ENCODE measurements around the gene SPOCK2.
A peak's percentile ranks its signal among the peaks of the same experiment; 100 is the strongest.

SPOCK2 gene

GRCh38 chr10:72107325-72108003 is 19.1 kb upstream of the SPOCK2 start:
- no peak overlapping the region for H3K4me3 ChIP-seq (ENCODE audit: low read length)
- no peaks in the 10 kb centered on the region for H3K9me3 ChIP-seq (ENCODE audit: control insufficient read depth, low read length)
- no peak overlapping the region for H3K9ac ChIP-seq (ENCODE audit: low read length)
- H3K36me3 ChIP-seq (ENCODE audit: control insufficient read depth, insufficient read depth, low read length, severe bottlenecking): peaks cover 1% of the 10 kb centered on the region
- no peaks in the 10 kb centered on the region for H3K27me3 ChIP-seq (replicated peaks; ENCODE audit: control insufficient read depth, insufficient read depth, low read length)
- no peak for DNase-seq (ENCODE audit: low read depth)
- peaks cover 4% of the 10 kb centered on the region for H3K4me1 ChIP-seq (ENCODE audit: control insufficient read depth, insufficient read depth, low read length)

GRCh38 chr10:72106896-72107295 is 18.5 kb upstream of the SPOCK2 start:
- peaks cover 7% of the 10 kb centered on the region for H3K36me3 ChIP-seq (ENCODE audit: control insufficient read depth, insufficient read depth, low read length, severe bottlenecking)
- no peak overlapping the region for H3K9ac ChIP-seq (ENCODE audit: low read length)
- H3K4me1 ChIP-seq (ENCODE audit: control insufficient read depth, insufficient read depth, low read length): peaks cover 4% of the 10 kb centered on the region
- H3K27me3 ChIP-seq (replicated peaks; ENCODE audit: control insufficient read depth, insufficient read depth, low read length): no peaks in the 10 kb centered on the region
- DNase-seq (ENCODE audit: low read depth): no peak
- no peaks in the 10 kb centered on the region for H3K9me3 ChIP-seq (ENCODE audit: control insufficient read depth, low read length)
- no peak overlapping the region for H3K4me3 ChIP-seq (ENCODE audit: low read length)

DNA sequence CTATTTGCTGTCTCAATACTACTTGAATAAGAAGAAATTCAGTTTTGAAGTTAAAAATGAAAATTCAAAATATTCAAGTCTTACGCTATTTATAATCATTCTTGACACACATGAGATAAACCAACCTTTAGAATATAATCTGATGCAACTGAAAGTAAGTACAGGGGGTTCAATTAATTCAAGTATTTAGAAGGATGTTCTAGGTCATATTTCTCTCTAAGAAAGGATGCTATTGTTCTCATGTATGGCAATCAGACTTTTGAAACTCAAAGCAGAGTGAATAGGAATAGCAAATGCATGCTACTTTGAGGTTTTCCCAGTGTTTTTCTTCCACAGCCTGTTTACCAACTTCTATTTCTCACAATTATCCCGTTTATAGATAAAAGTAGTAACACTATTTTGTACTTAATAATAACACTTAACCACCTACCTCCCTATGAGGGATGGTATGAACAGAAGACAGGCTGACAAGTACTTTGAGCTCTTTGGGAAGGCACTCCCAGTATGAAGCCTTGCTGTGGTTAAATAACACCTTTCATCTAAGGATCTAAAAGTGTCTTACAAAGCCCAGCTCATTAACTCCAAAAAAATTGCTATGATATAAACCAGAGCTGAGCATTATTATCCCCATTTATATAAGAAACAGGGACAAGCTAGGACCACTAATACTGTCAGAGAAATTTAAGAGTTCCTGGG is 18.0 kb upstream of the SPOCK2 start:
- H3K27me3 ChIP-seq (replicated peaks; ENCODE audit: control insufficient read depth, insufficient read depth, low read length): no peaks in the 10 kb centered on the region
- H3K4me1 ChIP-seq (ENCODE audit: control insufficient read depth, insufficient read depth, low read length): peaks cover 4% of the 10 kb centered on the region
- H3K9ac ChIP-seq (ENCODE audit: low read length): no peak overlapping the region
- H3K36me3 ChIP-seq (ENCODE audit: control insufficient read depth, insufficient read depth, low read length, severe bottlenecking): peaks cover 13% of the 10 kb centered on the region
- no peak overlapping the region for H3K4me3 ChIP-seq (ENCODE audit: low read length)
- no peak for DNase-seq (ENCODE audit: low read depth)
- no peaks in the 10 kb centered on the region for H3K9me3 ChIP-seq (ENCODE audit: control insufficient read depth, low read length)

GRCh38 chr10:72105710-72106109 is 17.4 kb upstream of the SPOCK2 start:
- DNase-seq (ENCODE audit: low read depth): no peak
- H3K4me1 ChIP-seq (ENCODE audit: control insufficient read depth, insufficient read depth, low read length): peaks cover 4% of the 10 kb centered on the region
- H3K36me3 ChIP-seq (ENCODE audit: control insufficient read depth, insufficient read depth, low read length, severe bottlenecking): peaks cover 19% of the 10 kb centered on the region
- no peak overlapping the region for H3K9ac ChIP-seq (ENCODE audit: low read length)
- H3K27me3 ChIP-seq (replicated peaks; ENCODE audit: control insufficient read depth, insufficient read depth, low read length): no peaks in the 10 kb centered on the region
- no peak overlapping the region for H3K4me3 ChIP-seq (ENCODE audit: low read length)
- no peaks in the 10 kb centered on the region for H3K9me3 ChIP-seq (ENCODE audit: control insufficient read depth, low read length)

DNA sequence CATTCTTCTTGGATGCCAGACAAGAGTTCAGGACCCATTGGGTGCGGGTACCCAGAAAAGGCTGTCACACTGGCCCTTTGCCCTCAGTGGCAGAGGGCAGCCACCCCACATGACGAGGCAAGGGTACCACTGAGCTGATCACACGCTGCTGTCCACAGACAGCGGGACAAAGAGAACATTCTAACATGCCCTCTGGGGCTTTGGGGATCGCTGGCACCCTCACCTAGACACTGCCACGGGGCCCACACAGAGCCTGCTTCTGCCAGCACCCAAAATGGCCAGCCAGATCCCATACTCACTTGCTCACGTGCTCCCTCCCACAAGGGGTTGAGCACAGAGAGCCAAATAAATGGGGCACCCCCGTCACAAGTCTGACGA is 16.7 kb upstream of the SPOCK2 start:
- Histone ChIP-seq H3K9me3 (ENCODE audit: control insufficient read depth, low read length) (no peaks in the 10 kb centered on the region), H3K27me3 (replicated peaks; ENCODE audit: control insufficient read depth, insufficient read depth, low read length) (no peaks in the 10 kb centered on the region), H3K9ac (ENCODE audit: low read length) (no peak overlapping the region), H3K36me3 (ENCODE audit: control insufficient read depth, insufficient read depth, low read length, severe bottlenecking) (peaks cover 21% of the 10 kb centered on the region), H3K4me3 (ENCODE audit: low read length) (no peak overlapping the region), H3K4me1 (ENCODE audit: control insufficient read depth, insufficient read depth, low read length) (peaks cover 4% of the 10 kb centered on the region)
- no peak for DNase-seq (ENCODE audit: low read depth)

DNA sequence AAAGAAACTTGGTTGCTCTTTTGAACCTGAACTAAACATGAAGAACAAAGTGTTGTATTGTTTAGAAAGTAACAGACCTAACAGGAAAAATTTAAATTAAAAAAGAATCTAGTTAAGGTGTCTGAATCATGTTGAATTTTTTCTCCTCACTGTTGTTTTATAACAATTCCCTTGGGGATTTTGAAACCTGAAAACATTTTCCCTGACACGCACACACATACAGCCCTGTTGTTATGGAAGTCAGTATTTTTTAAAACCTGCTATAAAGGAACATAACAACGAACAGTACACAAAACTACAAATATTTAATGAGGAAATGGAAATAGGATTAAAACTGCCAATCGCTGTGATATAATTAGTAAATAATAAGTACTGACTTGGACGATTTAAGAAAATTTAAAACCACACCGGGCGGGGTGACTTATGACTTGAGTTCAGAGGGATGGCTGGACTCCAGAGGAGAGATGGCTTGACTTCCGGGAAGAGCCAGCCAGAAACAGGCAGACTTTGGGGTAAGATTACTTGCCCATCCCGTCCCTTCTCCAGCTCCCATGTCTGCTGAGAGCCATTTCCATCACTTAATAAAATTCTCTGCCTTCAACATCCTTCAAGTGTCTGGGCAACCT is 16.2 kb upstream of the SPOCK2 start:
- DNase-seq (ENCODE audit: low read depth): no peak
- H3K4me1 ChIP-seq (ENCODE audit: control insufficient read depth, insufficient read depth, low read length): peaks cover 4% of the 10 kb centered on the region

DNA sequence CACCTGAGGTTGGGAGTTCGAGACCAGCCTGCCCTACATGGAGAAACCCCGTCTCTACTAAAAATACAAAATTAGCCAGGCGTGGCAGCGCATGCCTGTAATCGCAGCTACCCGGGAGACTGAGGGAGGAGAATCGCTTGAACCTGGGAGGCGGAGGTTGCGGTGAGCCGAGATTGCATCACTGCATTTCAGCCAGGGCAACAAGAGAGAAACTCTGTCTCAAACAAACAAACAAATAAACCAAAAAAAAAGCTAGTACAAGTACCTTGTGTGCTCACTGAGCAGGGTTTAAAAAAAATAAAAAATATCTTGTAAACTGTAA is 11.2 kb upstream of the SPOCK2 start:
- Histone ChIP-seq H3K9ac (ENCODE audit: low read length) (no peak overlapping the region), H3K4me1 (ENCODE audit: control insufficient read depth, insufficient read depth, low read length) (peaks cover 31% of the 10 kb centered on the region), H3K36me3 (ENCODE audit: control insufficient read depth, insufficient read depth, low read length, severe bottlenecking) (peaks cover 23% of the 10 kb centered on the region), H3K4me3 (ENCODE audit: low read length) (no peak overlapping the region), H3K27me3 (replicated peaks; ENCODE audit: control insufficient read depth, insufficient read depth, low read length) (no peaks in the 10 kb centered on the region), H3K9me3 (ENCODE audit: control insufficient read depth, low read length) (no peaks in the 10 kb centered on the region)
- no peak for DNase-seq (ENCODE audit: low read depth)

More for the DNA sequence above, 16.2 kb upstream of the SPOCK2 start:
- H3K4me3 ChIP-seq (ENCODE audit: low read length): no peak overlapping the region
- H3K36me3 ChIP-seq (ENCODE audit: control insufficient read depth, insufficient read depth, low read length, severe bottlenecking): peaks cover 23% of the 10 kb centered on the region
- H3K27me3 ChIP-seq (replicated peaks; ENCODE audit: control insufficient read depth, insufficient read depth, low read length): no peaks in the 10 kb centered on the region
- H3K9ac ChIP-seq (ENCODE audit: low read length): no peak overlapping the region
- H3K9me3 ChIP-seq (ENCODE audit: control insufficient read depth, low read length): no peaks in the 10 kb centered on the region

DNA sequence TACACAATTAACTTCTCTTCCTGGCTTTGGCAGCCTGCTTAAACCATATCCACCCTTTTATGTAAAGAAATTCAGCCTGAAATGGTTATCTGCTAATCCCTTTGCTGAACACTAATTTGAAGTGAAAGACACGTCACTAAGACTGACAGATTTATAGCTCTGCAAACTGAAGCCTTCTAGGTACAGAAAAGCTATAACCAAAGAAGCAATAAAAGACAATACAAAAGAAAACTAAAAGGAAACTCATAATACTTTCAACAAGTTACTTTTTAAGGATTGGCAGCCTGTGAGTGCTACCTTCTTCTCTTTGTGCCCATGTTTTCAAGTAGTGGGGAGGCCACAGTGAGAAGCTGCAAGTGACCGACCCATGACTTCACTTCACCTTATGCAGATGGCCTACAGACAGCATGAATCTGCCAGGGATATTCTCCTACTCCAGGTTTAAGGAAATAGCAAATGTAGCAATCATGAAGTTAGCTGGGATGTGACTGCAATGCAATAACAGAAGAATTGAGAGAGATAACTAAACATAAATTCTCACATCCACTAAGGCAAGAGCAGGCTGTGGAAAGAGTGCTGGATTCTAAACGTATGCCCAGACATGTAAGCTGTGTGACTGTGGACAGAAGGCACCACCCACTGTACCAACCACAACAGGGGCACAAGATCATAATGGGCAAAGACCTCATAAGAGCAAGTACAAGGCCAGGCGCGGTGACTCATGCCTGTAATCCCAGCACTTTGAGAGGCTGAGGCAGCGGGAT is 10.7 kb upstream of the SPOCK2 start:
- H3K36me3 ChIP-seq (ENCODE audit: control insufficient read depth, insufficient read depth, low read length, severe bottlenecking): peaks cover 23% of the 10 kb centered on the region
- H3K27me3 ChIP-seq (replicated peaks; ENCODE audit: control insufficient read depth, insufficient read depth, low read length): no peaks in the 10 kb centered on the region
- no peaks in the 10 kb centered on the region for H3K9me3 ChIP-seq (ENCODE audit: control insufficient read depth, low read length)
- no peak overlapping the region for H3K4me3 ChIP-seq (ENCODE audit: low read length)
- no peak overlapping the region for H3K9ac ChIP-seq (ENCODE audit: low read length)
- H3K4me1 ChIP-seq (ENCODE audit: control insufficient read depth, insufficient read depth, low read length): peaks cover 29% of the 10 kb centered on the region
- no peak for DNase-seq (ENCODE audit: low read depth)

DNA sequence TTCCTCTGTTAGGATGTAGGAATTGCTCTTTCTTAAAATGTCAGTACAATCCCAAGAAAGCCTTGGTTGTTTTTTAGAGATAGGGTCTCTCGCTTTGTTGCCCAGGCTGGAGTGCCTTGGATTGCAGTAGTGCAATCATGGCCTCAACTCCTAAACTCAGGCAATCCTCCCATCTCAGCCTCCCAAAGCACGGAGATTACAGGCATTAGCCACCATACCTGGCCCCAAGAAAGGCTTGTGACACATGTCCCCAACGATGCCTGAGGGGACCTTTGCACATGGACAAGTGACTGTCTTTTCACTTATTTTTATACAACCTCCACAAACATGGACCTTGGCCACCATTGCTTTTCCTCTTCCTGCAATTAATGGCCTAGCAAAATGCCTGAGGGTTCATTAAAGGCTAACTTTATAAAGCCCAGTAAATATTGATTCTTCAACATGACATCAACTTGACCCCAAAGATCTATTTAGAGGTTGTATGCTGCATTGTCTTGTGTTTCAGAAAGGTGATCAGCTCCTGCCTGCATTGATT is 10.0 kb upstream of the SPOCK2 start:
- Histone ChIP-seq H3K4me3 (ENCODE audit: low read length) (peak overlapping the region; percentile 25), H3K9ac (ENCODE audit: low read length) (no peak overlapping the region), H3K4me1 (ENCODE audit: control insufficient read depth, insufficient read depth, low read length) (peaks cover 29% of the 10 kb centered on the region), H3K27me3 (replicated peaks; ENCODE audit: control insufficient read depth, insufficient read depth, low read length) (no peaks in the 10 kb centered on the region), H3K9me3 (ENCODE audit: control insufficient read depth, low read length) (no peaks in the 10 kb centered on the region), H3K36me3 (ENCODE audit: control insufficient read depth, insufficient read depth, low read length, severe bottlenecking) (peaks cover 27% of the 10 kb centered on the region)
- no peak for DNase-seq (ENCODE audit: low read depth)

GRCh38 chr10:72097448-72098300 is 9.3 kb upstream of the SPOCK2 start:
- Histone ChIP-seq H3K36me3 (ENCODE audit: control insufficient read depth, insufficient read depth, low read length, severe bottlenecking) (peaks cover 27% of the 10 kb centered on the region), H3K27me3 (replicated peaks; ENCODE audit: control insufficient read depth, insufficient read depth, low read length) (no peaks in the 10 kb centered on the region), H3K4me3 (ENCODE audit: low read length) (peak overlapping the region; percentile 25), H3K9me3 (ENCODE audit: control insufficient read depth, low read length) (no peaks in the 10 kb centered on the region), H3K4me1 (ENCODE audit: control insufficient read depth, insufficient read depth, low read length) (peaks cover 29% of the 10 kb centered on the region), H3K9ac (ENCODE audit: low read length) (peak overlapping the region; percentile 43)
- DNase-seq (ENCODE audit: low read depth): peak; percentile 75

Measured in adipocyte (in vitro differentiated cells).